HG03196 (cell line): ENCODE data around the gene DRC7.

ENCODE experiments used
- ATAC-seq: cut with Tn5 transposase; IDR thresholded peaks from one replicate; pipeline ENCODE4 v1.9.1; 2021; ENCODE audit not compliant: unreplicated experiment

Gene DRC7, protein sequence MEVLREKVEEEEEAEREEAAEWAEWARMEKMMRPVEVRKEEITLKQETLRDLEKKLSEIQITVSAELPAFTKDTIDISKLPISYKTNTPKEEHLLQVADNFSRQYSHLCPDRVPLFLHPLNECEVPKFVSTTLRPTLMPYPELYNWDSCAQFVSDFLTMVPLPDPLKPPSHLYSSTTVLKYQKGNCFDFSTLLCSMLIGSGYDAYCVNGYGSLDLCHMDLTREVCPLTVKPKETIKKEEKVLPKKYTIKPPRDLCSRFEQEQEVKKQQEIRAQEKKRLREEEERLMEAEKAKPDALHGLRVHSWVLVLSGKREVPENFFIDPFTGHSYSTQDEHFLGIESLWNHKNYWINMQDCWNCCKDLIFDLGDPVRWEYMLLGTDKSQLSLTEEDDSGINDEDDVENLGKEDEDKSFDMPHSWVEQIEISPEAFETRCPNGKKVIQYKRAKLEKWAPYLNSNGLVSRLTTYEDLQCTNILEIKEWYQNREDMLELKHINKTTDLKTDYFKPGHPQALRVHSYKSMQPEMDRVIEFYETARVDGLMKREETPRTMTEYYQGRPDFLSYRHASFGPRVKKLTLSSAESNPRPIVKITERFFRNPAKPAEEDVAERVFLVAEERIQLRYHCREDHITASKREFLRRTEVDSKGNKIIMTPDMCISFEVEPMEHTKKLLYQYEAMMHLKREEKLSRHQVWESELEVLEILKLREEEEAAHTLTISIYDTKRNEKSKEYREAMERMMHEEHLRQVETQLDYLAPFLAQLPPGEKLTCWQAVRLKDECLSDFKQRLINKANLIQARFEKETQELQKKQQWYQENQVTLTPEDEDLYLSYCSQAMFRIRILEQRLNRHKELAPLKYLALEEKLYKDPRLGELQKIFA

DNA sequence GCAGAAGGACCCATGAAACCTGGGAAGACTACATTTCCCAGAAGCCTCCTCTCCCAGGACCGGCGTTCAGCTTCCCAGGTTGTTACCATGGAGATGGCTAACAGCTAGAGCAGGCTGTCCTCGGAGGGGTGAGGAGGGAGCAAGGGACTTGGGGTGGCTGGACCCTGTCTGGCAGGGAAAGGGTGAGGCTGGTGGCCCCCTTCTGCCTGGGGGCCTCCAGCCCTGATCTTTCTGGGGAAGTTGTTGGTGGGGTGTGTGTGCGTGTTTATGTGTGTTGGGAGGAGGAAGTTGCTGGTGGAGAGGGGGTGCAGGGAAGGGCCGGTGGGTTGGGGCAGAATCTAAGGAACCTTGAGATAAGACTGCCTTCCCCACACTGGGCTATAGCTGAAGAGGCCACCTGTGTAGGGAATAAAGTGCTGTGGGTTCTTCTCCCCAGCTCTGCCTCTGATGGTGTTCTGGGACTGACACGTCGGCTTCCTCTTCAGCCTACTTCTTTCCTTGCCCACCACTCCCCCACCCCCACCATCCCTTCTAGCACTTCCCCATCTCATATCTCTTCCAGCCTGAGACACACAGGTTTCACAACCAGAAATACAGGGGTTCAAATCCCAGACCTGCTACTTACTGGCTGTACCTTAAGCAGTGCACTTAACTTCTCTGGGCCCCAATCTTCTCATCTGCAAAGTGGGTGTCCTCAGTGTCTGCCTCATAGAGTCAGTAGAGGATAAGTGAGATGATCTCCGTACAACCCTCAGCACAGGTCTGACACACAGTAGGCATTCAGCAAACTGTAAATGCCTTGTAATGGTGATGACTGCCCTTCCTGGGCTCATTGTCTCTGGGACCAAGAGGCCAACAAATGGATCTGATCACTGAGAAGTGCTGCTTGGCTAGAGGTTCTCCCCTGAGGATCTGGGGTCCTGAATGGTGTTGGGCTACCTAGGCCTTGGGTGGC, at the start of gene DRC7:
DRC7 (plus strand) TSS at position 82 of the 955 bp plus-strand sequence. CDS start 3,144 bp downstream, outside the sequence.
- ATAC-seq: no peak

GRCh38 chr16:57645169-57645568, 49.4 kb upstream of the DRC7 start:
- no peak for ATAC-seq

DNA sequence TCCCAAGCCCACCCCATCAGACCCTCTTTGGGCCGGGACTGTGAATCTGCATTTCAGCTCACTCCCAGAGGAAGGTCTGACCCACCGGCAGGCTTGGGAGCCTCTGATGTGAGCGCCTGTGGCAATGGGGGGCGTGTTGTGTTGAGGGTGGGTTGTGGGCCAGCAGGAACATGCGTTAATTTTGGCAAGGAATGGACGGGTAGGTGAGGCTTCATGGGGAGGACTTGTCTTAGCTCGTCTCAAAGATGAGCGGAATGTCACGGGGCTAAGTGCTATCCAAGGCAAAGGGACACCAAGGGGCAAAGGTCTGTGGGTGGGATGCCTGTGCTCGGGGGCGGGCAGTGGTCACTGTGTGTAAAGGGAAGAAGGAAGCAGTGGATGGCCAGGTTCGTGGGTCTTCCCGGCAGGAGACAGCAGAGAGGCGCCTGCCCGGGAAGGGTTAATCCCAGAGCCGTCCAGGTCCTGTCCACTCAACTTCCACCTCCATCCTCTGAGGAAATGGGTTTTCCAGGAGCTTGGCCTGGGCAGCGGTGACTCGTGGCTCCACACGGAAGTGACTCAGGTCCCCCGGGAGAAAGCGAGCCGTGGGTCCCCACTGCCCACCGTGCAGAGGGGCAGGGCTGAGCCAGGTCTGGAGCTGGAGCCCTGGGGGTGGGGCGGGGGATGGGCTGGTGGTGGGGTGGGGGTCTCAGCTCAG, 48.8 kb upstream of the DRC7 start:
- ATAC-seq: no peak

DNA sequence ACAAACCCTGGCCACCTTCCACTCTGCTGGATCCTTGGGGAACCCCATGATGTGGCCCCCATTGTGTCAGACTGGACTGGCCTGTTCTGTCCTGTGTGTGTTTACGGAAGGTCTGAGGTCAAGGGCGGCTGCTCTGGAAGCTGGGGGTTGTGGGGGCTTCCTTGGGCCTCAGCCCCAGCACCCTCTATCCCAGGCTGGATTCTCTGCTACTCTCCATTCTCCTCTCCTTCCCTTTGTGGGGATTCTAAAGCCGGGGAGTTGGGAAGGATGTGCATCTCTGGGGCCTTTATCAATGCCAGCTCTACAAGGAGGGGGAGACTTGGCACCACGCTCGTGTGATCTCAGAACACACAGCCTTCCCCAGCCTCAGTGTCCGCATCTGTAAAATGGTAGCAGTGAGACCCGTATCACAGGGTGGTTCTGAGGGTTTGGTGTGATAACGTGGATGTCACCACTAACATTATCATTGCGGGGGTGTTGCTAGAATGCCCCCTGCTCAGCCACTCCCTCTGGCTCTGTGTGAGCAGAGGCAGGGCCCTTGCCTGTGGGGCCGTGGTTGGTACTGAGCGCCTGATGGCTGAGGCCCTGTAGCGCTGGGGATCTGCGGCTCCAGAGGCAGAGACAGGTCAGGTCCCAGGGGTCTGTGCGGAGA, 48.1 kb upstream of the DRC7 start:
- no peak for ATAC-seq

DNA sequence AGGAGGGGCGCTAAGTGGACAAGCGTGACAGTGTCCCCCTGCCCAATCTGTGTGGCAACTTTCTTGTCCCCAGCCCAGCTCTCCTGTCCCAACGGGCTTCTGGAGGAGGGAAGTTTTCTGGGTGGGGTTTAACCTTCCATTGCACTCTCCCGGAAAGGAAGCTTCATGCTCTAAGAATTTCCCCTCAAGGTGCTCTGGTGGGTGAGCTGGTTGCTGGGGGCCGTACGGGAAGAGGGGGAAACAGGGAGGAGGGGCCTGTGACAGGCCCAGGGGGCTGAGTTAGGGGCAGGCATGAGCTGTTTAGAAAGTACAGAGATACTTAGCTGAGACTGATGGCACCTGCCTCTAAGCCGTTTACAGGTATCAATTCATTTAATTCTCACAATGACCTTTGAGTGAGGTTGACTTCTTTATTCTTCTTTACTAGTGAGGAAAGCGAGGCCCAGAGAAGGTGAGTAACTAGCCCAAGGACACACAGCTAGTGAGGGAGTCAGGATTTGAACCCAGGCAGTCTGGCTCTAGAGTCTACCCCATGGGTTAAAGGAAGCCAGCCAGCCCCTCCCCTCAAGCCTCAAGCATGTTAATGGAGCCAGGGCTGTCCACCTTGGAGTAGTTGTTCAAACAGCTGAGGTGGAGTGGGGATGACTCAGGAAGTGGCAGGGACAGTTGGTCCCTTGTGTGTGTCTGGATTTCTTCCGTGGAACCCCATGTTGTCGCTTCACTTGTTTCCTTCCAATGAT, 47.3 kb upstream of the DRC7 start:
- ATAC-seq: no peak

DNA sequence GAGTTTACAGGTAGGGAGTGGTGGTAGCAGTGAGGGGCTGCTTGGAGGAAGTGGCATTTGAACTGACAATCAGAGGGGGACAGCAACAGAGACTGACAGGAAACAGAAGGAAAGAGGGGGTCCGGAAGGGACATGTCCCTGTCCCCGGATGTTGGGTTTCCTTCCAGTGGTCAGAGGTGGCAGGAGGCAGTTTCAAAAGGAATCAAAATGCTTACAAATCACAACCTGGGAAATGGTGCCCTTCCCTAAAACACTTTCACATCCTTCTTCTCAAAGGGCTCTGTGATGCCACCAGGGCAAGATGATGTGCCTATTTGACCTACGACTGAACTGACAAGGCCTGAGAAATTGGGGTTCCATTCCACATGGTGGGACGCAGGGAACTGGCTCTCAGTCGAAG, 46.5 kb upstream of the DRC7 start:
- ATAC-seq: no peak

GRCh38 chr16:57648581-57649442, 45.8 kb upstream of the DRC7 start:
- no peak for ATAC-seq

DNA sequence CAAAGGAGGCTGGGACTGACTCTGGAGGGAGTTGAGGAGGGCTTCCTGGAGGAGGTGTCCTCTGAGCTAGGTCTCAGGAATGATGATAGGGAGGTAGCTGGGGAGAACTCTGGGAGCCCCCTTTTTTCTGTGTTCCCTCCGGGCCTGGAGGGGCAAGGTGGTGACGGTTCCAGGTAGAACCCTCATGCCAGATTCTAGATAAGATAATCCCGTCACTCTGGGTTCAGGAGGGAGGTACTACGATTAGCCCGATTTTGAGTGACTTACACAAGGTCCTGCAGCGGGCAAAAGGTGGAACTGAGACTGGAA, 45.2 kb upstream of the DRC7 start:
- no peak for ATAC-seq

DNA sequence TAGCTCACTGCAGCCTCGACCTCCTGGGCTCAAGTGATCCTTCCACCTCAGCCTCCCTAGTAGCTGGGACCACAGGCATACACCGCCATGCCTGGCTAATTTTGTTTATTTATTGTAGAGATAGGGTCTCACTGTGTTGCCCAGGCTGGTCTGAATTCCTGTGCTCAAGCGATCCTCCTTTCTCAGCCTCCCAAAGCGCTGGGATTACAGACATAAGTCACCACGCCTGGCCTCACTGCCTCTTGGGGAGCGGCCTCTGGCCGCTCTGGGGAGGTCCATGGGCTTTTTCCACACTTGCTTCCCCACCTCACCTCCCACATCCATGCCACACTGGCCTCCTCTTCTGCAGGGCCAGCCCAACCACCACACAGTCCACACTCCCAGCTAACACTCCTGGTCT, 44.8 kb upstream of the DRC7 start:
- ATAC-seq: no peak

GRCh38 chr16:57651344-57652333, 43.0 kb upstream of the DRC7 start:
- ATAC-seq: no peak

DNA sequence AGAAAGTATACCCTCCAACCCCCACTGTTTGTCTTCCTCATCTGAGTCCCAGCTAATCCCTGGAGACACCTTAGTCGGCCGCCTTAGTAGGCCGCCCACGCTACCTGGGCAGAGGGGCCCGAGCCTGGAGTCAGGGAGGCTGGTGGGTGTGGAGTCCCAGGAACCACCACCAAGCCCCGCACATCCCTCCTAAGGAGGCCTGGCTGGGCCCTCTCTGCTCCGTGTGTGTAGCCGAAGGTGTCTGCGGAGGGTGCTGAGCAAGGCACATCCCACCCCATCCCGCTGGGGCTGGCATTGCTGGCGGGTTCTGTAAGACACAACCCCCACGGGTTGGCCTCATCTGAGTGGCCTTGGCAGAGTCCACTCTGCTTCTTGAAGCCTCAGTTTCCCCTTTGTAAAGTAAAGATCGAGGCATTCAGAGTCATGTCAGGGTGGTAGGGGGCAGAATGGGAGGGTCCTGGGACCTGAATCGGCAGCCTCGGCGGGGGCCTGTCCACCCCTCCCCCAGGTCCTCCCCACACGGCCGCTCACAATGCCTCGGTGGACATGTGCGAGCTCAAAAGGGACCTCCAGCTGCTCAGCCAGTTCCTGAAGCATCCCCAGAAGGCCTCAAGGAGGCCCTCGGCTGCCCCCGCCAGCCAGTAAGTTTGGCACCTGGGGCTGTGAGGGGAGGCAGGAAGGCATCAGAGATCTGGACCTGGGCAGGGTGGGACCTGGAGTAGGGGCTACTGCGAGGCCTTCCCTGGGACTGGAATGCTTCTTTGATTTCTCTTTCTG, 41.7 kb upstream of the DRC7 start:
- ATAC-seq: no peak

DNA sequence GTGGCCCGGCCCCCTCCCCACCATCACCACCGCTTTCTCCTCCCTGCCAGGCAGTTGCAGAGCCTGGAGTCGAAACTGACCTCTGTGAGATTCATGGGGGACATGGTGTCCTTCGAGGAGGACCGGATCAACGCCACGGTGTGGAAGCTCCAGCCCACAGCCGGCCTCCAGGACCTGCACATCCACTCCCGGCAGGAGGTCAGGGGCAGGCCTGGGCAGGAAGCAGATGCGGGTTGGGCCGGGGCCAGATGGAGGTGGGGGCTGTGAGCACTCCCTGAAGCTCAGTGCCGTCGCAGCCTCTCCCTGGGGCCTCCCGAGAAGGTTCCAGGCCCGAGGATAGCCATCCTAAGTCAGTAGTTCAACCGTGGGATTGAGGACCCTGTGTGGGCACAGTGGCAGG, 40.7 kb upstream of the DRC7 start:
- ATAC-seq: no peak

DNA sequence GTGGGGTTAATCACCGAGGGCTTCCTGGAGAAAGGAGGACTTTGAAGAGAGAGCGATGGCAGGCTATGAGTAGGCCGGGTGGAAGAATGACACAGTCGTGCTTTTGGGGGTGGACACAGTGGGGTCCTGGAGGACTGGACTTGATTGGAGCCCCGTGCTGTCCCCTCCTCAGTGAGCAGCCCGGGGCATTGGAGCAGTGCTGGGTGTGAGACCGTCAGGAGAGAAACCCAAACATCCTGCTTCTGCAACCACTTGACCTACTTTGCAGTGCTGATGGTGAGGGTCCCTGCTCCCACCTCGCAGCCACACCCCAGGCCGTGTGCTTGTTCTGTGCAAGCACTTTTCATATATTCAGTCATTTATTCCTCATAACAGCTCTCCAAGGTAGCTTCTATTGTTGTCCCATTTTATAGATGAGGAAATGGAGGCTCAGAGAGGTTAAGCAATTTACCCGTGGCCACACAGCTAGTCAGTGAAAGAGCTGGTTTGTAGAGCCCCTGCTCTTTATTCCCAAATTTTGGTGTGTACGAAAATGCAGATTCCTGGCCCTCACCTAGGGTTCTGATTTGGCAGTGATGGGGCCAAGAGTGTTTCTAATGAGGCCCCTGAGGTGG, 38.2 kb upstream of the DRC7 start:
- no peak for ATAC-seq

DNA sequence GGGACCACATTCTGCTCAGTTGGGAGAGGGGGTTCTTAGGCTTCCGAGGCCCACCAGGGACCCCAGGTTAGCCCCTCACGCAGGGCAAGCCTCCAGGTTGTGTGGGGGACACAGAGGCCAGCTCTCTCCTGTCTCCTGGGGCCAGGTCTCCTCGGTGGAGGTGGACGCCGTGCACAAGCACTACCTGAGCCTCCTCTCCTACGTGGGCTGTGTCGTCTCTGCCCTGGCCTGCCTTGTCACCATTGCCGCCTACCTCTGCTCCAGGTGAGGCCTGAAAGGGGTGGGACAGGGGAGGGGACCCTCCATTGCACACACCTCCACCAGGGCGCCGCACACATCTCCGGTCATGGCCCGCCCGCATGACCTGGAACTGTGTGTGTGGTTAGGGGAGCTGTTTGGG, 37.4 kb upstream of the DRC7 start:
- no peak for ATAC-seq

GRCh38 chr16:57658130-57658877, 36.3 kb upstream of the DRC7 start:
- no peak for ATAC-seq
